ENCODE results near the gene SRGAP1. TPM values are rescaled to one million over a fixed set of nuclear protein-coding genes. Genes with fewer than 3 reads are reported as not detected.

Gene SRGAP1
- polyA plus RNA-seq, 1 donor from 2014 or later = 4.8 TPM

DNA sequence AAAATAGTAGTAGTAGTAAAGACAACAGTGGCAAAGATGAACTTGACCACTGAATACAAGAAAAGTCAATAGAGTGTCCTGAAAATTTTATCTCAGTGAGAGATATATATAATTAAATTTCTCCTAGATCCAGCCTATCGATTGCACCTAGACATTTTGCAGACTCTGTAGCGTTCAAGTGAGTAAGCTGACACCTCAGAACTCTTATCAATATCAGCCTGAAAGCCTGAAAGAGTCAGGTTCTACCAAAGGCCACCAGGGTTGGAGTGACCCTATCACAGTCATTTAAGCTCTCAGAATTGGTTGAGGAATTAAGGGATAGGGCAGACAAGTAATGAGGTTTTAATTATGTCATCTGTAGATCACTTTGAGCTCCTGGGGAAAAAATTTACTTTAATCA lies 174.6 kb downstream of the SRGAP1 start:
- TF ChIP-seq EP300 (conservative IDR thresholded peaks at IDR 0.05; ENCODE audit: poor library complexity, severe bottlenecking) (no peak), MXI1 (conservative IDR thresholded peaks at IDR 0.05; ENCODE audit: poor library complexity, severe bottlenecking) (no peak), EZH2 (IDR thresholded peaks at IDR 0.05; ENCODE audit: borderline replicate concordance, insufficient read depth, low read length, poor library complexity, severe bottlenecking) (no peak), RAD21 (conservative IDR thresholded peaks at IDR 0.05) (no peak), POLR2AphosphoS5 (IDR thresholded peaks at IDR 0.05) (no peak), TAF1 (IDR thresholded peaks at IDR 0.05; ENCODE audit: low read depth) (no peak), SMC3 (conservative IDR thresholded peaks at IDR 0.05; ENCODE audit: poor library complexity) (no peak)
- TF ChIP-seq, protein P1, sequence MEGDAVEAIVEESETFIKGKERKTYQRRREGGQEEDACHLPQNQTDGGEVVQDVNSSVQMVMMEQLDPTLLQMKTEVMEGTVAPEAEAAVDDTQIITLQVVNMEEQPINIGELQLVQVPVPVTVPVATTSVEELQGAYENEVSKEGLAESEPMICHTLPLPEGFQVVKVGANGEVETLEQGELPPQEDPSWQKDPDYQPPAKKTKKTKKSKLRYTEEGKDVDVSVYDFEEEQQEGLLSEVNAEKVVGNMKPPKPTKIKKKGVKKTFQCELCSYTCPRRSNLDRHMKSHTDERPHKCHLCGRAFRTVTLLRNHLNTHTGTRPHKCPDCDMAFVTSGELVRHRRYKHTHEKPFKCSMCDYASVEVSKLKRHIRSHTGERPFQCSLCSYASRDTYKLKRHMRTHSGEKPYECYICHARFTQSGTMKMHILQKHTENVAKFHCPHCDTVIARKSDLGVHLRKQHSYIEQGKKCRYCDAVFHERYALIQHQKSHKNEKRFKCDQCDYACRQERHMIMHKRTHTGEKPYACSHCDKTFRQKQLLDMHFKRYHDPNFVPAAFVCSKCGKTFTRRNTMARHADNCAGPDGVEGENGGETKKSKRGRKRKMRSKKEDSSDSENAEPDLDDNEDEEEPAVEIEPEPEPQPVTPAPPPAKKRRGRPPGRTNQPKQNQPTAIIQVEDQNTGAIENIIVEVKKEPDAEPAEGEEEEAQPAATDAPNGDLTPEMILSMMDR (IDR thresholded peaks at IDR 0.05; ENCODE audit: poor library complexity, severe bottlenecking) = no peak
- TF ChIP-seq, protein P2, sequence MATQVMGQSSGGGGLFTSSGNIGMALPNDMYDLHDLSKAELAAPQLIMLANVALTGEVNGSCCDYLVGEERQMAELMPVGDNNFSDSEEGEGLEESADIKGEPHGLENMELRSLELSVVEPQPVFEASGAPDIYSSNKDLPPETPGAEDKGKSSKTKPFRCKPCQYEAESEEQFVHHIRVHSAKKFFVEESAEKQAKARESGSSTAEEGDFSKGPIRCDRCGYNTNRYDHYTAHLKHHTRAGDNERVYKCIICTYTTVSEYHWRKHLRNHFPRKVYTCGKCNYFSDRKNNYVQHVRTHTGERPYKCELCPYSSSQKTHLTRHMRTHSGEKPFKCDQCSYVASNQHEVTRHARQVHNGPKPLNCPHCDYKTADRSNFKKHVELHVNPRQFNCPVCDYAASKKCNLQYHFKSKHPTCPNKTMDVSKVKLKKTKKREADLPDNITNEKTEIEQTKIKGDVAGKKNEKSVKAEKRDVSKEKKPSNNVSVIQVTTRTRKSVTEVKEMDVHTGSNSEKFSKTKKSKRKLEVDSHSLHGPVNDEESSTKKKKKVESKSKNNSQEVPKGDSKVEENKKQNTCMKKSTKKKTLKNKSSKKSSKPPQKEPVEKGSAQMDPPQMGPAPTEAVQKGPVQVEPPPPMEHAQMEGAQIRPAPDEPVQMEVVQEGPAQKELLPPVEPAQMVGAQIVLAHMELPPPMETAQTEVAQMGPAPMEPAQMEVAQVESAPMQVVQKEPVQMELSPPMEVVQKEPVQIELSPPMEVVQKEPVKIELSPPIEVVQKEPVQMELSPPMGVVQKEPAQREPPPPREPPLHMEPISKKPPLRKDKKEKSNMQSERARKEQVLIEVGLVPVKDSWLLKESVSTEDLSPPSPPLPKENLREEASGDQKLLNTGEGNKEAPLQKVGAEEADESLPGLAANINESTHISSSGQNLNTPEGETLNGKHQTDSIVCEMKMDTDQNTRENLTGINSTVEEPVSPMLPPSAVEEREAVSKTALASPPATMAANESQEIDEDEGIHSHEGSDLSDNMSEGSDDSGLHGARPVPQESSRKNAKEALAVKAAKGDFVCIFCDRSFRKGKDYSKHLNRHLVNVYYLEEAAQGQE (IDR thresholded peaks at IDR 0.05; ENCODE audit: borderline replicate concordance) = no peak
- no peak overlapping the region for H3K9ac ChIP-seq (ENCODE audit: low read length)
- no peak overlapping the region for H3K4me3 ChIP-seq (ENCODE audit: low read length)
- no peaks in the 10 kb centered on the region for H3K79me2 ChIP-seq (replicated peaks; ENCODE audit: insufficient read depth, low read length)
- no peaks in the 10 kb centered on the region for H3K9me3 ChIP-seq (ENCODE audit: low read length)
- no peaks in the 10 kb centered on the region for H3K36me3 ChIP-seq (ENCODE audit: insufficient read depth, low read length)
- no peaks in the 10 kb centered on the region for H4K20me1 ChIP-seq (ENCODE audit: insufficient read depth)
- no peak overlapping the region for H3K4me2 ChIP-seq (ENCODE audit: low read length)
- H3F3A ChIP-seq (ENCODE audit: insufficient read depth, low read length, poor library complexity, severe bottlenecking) = no peaks in the 10 kb centered on the region
- H3K27me3 ChIP-seq (ENCODE audit: insufficient read depth, low read depth, low read length) = no peaks in the 10 kb centered on the region
- no peaks in the 10 kb centered on the region for H3K9me2 ChIP-seq (ENCODE audit: insufficient read depth, low read length)
- no peak overlapping the region for H3K27ac ChIP-seq (ENCODE audit: low read length)
- no peak overlapping the region for H2AFZ ChIP-seq (ENCODE audit: low read depth, low read length)

DNA sequence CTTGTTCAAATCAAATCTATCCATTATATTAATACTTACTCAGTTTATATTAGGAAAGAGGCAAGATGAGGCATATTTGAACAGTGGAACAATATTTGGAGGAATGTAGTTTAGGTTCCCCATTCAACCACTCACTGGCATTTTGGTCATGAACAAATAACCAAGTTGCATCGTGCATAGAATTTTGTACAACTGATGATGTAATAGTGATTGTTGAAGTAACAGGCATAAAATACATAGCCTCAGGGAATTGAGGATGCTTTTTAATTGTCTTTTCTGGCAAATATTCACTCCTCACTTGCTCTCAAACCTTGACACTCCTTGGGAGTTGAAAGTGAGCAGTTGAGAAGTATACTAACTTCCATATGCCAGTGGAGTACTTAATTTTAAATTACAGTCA lies 175.2 kb downstream of the SRGAP1 start:
- Histone ChIP-seq H3K9ac (ENCODE audit: low read length) (no peak overlapping the region), H3K27ac (ENCODE audit: low read length) (no peak overlapping the region), H3K9me3 (ENCODE audit: low read length) (no peaks in the 10 kb centered on the region), H3K27me3 (ENCODE audit: insufficient read depth, low read depth, low read length) (no peaks in the 10 kb centered on the region), H3K4me3 (ENCODE audit: low read length) (no peak overlapping the region), H4K20me1 (ENCODE audit: insufficient read depth) (no peaks in the 10 kb centered on the region), H3K79me2 (replicated peaks; ENCODE audit: insufficient read depth, low read length) (no peaks in the 10 kb centered on the region), H3K9me2 (ENCODE audit: insufficient read depth, low read length) (no peaks in the 10 kb centered on the region), H3K4me2 (ENCODE audit: low read length) (no peak overlapping the region), H2AFZ (ENCODE audit: low read depth, low read length) (no peak overlapping the region), H3F3A (ENCODE audit: insufficient read depth, low read length, poor library complexity, severe bottlenecking) (no peaks in the 10 kb centered on the region), H3K36me3 (ENCODE audit: insufficient read depth, low read length) (no peaks in the 10 kb centered on the region)
- TF ChIP-seq MXI1 (conservative IDR thresholded peaks at IDR 0.05; ENCODE audit: poor library complexity, severe bottlenecking) (no peak), EP300 (conservative IDR thresholded peaks at IDR 0.05; ENCODE audit: poor library complexity, severe bottlenecking) (no peak), TAF1 (IDR thresholded peaks at IDR 0.05; ENCODE audit: low read depth) (no peak), SMC3 (conservative IDR thresholded peaks at IDR 0.05; ENCODE audit: poor library complexity) (no peak), RAD21 (conservative IDR thresholded peaks at IDR 0.05) (no peak), EZH2 (IDR thresholded peaks at IDR 0.05; ENCODE audit: borderline replicate concordance, insufficient read depth, low read length, poor library complexity, severe bottlenecking) (no peak), POLR2AphosphoS5 (IDR thresholded peaks at IDR 0.05) (no peak)
- TF ChIP-seq, protein P2 (IDR thresholded peaks at IDR 0.05; ENCODE audit: borderline replicate concordance) = no peak
- TF ChIP-seq, protein P1 (IDR thresholded peaks at IDR 0.05; ENCODE audit: poor library complexity, severe bottlenecking) = no peak

All from neural cell (in vitro differentiated cells).